GM12875 (cell line): ENCODE data around the gene SLC6A7.

Source experiments
- H3K4me3 ChIP-seq: one replicate; pipeline ENCODE4 v1.5.1; 2011; ENCODE audit warnings: low read depth, low read length, control low read depth
- TF ChIP-seq, protein P1 (sequence below): IDR thresholded peaks from 2 replicates; pipeline ENCODE4 v1.5.1; 2011; ENCODE audit warnings: low read depth, mild to moderate bottlenecking, control low read depth, inconsistent platforms, low read length, moderate library complexity, borderline replicate concordance; ENCODE audit not compliant: insufficient read depth

The SLC6A7 gene

DNA sequence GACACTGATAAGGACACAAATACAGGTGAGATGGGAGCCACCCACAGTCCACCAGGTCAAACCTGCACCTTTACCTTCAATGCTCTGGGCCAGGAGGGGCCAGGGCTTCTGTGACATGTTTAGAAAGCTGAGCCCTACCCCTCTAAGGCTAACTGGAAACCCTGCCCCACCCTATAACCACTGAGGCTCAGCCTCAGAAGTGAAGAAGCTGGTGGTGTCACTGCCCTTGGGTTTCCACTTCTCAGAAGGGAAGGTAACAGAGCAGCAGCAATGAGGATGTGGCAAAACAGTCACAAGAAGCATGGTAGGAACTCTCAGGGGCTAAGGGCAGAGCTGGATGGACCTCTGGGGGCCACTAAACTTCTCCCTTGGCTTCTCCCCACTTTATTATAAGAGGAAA is 40.2 kb upstream of the SLC6A7 start:
- H3K4me3 ChIP-seq = no peak overlapping the region
- TF ChIP-seq, protein P1, sequence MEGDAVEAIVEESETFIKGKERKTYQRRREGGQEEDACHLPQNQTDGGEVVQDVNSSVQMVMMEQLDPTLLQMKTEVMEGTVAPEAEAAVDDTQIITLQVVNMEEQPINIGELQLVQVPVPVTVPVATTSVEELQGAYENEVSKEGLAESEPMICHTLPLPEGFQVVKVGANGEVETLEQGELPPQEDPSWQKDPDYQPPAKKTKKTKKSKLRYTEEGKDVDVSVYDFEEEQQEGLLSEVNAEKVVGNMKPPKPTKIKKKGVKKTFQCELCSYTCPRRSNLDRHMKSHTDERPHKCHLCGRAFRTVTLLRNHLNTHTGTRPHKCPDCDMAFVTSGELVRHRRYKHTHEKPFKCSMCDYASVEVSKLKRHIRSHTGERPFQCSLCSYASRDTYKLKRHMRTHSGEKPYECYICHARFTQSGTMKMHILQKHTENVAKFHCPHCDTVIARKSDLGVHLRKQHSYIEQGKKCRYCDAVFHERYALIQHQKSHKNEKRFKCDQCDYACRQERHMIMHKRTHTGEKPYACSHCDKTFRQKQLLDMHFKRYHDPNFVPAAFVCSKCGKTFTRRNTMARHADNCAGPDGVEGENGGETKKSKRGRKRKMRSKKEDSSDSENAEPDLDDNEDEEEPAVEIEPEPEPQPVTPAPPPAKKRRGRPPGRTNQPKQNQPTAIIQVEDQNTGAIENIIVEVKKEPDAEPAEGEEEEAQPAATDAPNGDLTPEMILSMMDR = no peak

DNA sequence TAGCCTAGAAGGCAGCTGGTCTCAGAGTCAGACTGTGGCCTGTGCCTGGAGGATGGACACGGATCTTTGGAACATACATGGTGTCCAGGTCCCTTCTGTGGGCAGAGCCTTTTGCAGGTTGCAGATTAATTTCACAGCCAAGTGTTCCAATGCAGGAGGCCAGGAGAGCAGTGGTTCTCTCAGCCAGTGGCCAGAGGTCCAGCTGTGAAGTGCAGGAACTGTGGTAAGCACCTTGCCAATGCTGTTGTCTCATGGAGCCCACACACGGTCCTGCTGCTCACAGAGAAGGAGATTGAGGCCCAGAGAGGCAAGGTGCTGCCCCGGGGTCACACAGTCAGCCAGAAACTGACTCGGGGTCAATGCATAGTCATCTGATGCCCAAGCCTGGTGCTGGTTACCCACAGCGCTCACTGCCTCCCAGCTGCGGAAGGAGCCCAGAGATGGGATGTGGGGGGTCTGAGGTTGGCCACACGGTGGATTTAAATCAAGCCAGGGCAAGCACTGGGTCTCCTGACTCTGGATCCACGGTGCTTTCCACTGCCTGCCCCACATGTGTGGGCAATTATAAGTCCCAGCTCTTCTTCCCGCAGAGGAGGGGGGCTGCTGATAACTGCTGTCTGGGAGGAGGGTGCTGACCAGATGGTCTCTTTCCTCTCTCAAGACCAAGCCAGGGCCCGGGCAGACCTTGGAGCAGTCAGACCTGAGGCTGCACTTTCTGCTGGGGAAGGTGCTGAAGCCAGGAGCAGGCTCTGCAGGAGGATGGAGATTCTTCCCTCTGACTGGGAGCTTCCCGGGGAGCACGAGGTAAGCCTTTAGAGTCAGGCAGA is 37.0 kb upstream of the SLC6A7 start:
- TF ChIP-seq, protein P1 = no peak
- H3K4me3 ChIP-seq = no peak overlapping the region

GRCh38 chr5:150153483-150153882 is 36.4 kb upstream of the SLC6A7 start:
- no peak overlapping the region for H3K4me3 ChIP-seq
- TF ChIP-seq, protein P1 = no peak

DNA sequence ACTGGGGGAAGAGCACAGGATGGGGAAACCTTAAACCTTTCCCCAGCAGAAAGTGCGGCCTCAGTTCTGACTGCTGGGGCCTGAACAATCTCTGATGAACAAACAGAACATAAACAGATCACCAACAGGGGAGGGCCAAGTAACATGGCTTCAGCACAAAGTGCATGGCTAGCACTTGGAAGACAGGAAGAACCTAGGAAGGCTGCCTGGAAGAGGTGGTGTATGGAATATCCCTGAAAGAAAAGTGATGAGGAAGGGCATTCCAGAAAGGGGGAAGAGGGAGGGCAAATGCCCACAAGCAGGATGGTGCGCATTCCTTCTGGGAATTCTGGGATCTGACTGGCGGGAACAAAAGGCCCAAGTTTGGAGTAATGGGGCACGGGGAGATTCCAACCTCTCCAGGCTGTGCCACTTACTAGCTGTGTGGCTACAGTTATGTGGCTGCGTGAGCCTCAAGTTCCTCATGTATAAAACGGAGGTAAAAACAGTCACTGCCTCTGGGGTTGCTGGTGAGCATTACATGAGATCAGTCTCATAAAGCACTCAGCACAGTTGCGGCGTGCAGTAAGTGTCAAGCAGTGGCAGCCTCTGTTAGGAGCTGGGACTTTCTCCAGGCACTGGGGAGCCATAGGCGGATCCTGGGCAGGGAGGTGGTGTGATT is 35.8 kb upstream of the SLC6A7 start:
- TF ChIP-seq, protein P1 = 0 out of 2 replicates have a peak, but pooled peaks have one; percentile 7
- H3K4me3 ChIP-seq = no peak overlapping the region

- H3K4me3 ChIP-seq = no peak overlapping the region
- TF ChIP-seq, protein P1 = no peak
These were observed 35.2 kb upstream of the SLC6A7 start for GRCh38 chr5:150154618-150155128.

GRCh38 chr5:150155258-150156026 is 34.4 kb upstream of the SLC6A7 start, which contains the start of gene PDGFRB:
PDGFRB (minus strand) TSS chr5:150155845; CDS start chr5:150137047, 18,798 bp downstream.
- H3K4me3 ChIP-seq = peak within 1 kb of the TSS; percentile 31
- TF ChIP-seq, protein P1 = no peak
